A549 (cell line): ENCODE measurements around the gene RAB23.

Source experiments
- CEBPB ChIP-seq, 2 experiments: fragments of >200 bp in 1 of 2; sonication (Bioruptor Twin) in 1 of 2; formaldehyde crosslinking in 1 of 2; IDR thresholded peaks; 2 replicates each; pipeline ENCODE4 v1.6.1; 2012 to 2016
- FOSB ChIP-seq: fragments of 250-450 bp; sonication (Bioruptor Pico); IDR thresholded peaks from 2 replicates; pipeline ENCODE4 v1.5.0; 2020; ENCODE audit warnings: mild to moderate bottlenecking, moderate library complexity
- JUNB ChIP-seq: fragments of >200 bp; sonication (Bioruptor Twin); formaldehyde crosslinking; IDR thresholded peaks from 2 replicates; pipeline ENCODE4 v1.6.1; 2016
- KDM5A ChIP-seq: fragments of 200-600 bp; sonication (generic); IDR thresholded peaks from 2 replicates; pipeline ENCODE4 v1.6.1; 2016; ENCODE audit warnings: antibody characterized with exemption, mild to moderate bottlenecking
- PHF8 ChIP-seq: fragments of 200-600 bp; sonication (generic); IDR thresholded peaks from 2 replicates; pipeline ENCODE4 v1.6.1; 2016; ENCODE audit warnings: low read depth, mild to moderate bottlenecking, antibody characterized with exemption, moderate library complexity, borderline replicate concordance
- POLR2A ChIP-seq: IDR thresholded peaks from 2 replicates; pipeline ENCODE4 v1.6.1; 2012; ENCODE audit warnings: mild to moderate bottlenecking, low read length
- RFX5 ChIP-seq: fragments of 450-650 bp; IDR thresholded peaks from 2 replicates; pipeline ENCODE4 v1.7.1; 2014; ENCODE audit warnings: antibody characterized with exemption, mild to moderate bottlenecking, moderate library complexity
- TF ChIP-seq, protein P1 (sequence below): IDR thresholded peaks from 2 replicates; pipeline ENCODE4 v1.6.1; 2012
- TF ChIP-seq, protein P2 (sequence below): fragments of >200 bp; sonication (Bioruptor Twin); formaldehyde crosslinking; IDR thresholded peaks from 3 replicates; pipeline ENCODE4 v1.5.1; 2016

DNA sequence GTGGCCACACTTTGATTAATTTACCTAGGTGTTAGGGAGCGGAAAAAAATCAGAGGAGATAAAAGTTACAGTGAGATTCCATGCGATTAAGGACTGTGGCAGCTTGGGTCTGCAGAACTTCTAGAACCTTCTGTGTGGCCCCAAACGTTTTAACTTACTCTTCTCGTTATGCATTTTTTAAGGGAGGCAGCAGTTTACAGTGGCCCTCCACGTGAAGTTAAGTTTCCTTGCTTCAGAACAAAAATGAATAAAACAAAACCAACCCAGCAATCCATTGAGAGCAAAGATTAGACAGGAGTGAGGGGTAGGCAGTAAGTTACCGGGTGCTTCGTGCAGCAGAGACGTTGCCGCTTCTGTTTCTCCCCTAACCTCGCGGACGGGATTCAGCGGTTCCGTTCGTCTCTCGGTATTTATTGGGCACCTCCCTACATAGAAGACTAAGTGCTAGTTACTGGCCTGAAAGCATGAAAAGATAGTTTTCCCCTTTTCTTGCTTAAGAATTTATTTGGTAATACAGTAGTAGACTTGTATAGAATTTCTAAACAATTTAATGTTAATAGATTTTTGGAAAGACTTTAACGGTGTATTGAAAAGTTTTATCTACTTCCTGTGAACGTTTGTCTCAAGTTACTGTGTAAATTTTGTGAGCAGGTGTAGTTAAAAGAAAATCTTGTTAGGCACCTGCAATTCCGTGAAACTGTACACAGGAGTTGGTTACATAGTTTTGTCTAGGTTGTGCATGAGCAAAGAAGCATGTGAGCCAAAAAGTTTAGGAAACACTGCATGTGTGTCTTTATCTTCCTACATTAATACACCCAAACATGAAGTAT is 48.8 kb downstream of the RAB23 start:
- TF ChIP-seq, protein P1, sequence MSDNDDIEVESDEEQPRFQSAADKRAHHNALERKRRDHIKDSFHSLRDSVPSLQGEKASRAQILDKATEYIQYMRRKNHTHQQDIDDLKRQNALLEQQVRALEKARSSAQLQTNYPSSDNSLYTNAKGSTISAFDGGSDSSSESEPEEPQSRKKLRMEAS: no peak
- TF ChIP-seq POLR2A (no peak), PHF8 (no peak), KDM5A (no peak), RFX5 (no peak), JUNB (no peak), CEBPB (IDR thresholded peaks at IDR 0.05) (no peak), FOSB (CRISPR knock-in tag) (no peak)
- TF ChIP-seq, protein P2, sequence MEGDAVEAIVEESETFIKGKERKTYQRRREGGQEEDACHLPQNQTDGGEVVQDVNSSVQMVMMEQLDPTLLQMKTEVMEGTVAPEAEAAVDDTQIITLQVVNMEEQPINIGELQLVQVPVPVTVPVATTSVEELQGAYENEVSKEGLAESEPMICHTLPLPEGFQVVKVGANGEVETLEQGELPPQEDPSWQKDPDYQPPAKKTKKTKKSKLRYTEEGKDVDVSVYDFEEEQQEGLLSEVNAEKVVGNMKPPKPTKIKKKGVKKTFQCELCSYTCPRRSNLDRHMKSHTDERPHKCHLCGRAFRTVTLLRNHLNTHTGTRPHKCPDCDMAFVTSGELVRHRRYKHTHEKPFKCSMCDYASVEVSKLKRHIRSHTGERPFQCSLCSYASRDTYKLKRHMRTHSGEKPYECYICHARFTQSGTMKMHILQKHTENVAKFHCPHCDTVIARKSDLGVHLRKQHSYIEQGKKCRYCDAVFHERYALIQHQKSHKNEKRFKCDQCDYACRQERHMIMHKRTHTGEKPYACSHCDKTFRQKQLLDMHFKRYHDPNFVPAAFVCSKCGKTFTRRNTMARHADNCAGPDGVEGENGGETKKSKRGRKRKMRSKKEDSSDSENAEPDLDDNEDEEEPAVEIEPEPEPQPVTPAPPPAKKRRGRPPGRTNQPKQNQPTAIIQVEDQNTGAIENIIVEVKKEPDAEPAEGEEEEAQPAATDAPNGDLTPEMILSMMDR: no peak
